Fibroblast of gingiva (primary cell): Measurements from ENCODE around the gene VTA1.
"Not testable (repeated sequence)": the region's sequence is repeated elsewhere in the genome, so short reads cannot be mapped to it uniquely, and the experiment has no call there.

Experiments used
- DNase-seq: peaks from one replicate; pipeline ENCODE4 v3.0.0-alpha.2; 2011; ENCODE audit warnings: low read depth

VTA1 gene

DNA sequence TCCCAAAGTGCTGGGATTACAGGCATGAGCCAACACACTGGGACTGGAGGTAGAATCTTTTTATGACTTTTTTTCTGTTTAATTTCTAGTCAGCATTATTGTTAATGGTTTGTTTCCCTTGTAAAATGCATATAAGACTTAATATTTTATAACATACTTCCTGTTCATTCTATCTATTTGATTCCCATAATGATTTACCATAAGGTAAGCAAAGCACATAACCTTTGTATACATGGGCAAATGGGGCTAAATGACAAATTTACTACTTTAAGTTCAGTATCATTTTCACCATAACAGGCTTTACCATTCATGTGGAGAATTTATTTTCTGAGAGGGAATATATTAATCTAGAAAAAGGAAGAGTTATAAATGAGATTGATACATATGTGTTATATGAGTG lies 24.3 kb downstream of the VTA1 start:
- DNase-seq: no peak

DNA sequence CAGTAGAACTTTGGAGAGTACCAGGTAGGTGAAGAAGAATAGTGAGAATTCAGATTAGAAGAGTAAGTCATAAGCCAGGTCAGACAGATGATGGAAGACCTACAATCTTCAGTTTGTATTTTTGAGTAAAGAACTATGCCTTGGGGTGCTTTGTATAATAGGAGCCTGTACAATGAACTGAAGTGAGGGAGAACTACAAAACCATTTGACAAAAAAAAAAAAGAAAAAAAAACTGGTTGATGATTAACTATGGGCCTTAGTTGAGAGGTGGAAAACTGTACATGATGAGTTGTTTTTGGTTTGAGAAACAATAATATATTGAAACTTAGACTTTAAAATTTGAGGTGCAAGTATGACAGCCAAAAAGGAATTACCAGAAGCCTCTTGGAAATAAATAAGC lies 25.7 kb downstream of the VTA1 start:
- DNase-seq: no peak

DNA sequence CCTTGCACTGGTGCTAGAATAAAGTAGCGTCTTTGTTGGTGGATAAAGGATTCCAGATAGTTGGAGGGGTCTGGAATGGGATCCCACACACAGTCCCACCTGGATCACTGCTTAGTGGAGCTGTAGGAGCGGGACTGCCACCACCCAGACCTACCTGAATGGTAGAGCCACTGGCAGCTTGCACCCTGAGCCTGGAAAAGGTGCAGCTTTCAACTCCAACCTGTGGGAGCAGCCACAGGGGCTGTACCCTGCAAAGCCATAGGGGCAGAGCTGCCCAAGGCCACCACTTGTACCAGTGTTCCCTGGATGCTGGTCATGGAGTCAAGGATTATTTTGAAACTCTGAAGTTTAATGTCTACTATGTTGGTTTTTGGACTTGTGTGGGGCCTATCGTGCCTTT lies 26.9 kb downstream of the VTA1 start:
- no peak for DNase-seq

DNA sequence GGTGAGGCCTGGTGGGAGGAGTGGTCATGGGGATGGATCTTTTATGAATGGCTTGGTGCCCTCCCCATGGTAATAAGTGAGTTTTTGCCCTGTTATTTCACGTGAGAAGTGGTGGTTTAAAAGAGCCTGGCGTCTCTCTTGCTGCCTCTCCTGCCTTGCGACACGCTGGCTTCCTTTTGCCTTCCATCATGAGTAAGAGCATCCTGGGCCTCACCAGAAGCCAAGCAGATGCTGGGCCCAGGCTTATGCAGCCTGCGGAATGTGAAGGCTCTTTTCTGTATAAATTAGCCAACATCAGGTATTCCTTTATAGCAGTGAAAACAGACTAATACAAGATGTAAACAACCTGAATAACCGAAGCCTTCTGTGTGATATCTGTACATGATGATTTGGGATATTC lies 27.6 kb downstream of the VTA1 start:
- DNase-seq: no peak

DNA sequence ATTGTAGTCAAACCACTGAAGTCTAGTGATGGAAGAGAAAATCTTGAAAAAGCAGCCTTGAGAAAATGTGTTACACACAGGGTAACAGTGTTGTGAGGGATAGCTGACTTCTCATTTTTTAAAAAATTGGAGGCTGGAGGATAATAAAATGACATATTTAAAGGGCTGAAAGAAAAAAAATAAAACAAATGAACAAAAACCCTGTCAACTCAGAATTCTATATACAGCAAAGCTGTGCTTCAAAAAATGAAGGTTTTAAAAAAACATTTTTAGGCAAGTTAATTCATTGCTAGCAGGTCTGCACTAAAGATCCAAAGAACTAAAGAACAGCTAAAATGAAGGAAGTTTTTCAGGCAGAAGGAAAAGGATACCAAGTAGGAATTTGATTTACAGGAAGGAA lies 31.1 kb downstream of the VTA1 start:
- DNase-seq: no peak

DNA sequence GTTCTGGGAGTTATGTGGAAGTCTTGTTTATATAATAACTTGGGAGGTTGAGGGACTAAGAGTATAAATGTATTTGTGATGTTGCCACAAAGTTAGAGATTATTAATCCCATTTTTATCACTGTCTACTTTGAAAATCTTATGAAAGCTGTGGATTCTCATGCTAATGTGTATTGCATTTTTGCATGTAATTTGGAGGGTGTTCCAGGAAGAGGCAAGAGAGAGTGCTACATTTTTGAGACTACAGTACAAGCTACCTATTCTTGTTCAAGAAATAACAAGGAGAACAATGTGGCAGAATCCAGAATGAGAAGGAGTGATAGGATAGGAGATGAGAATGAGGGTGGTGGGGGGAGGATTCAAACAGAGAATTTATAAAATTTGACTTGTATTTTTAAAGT lies 34.9 kb downstream of the VTA1 start:
- no peak for DNase-seq

DNA sequence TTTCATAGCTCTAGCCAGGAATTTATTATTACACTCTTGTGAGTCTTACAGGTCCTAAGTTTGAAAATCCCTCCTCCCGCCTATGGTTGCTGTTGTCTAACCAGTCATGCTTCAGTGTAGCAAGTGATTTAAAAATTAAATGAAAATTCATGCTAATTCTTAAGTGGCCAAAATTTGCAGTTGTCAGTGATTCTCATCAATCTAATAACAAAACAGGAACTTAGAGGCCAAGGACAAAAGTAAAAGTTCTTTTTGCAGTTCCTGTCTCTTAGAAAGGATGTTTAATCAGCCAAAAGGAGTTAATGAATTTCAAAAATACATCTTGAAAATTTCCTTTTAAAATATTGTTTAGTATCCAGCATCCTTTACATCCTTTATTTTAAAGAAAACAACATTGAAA lies 36.3 kb downstream of the VTA1 start:
- no peak for DNase-seq

DNA sequence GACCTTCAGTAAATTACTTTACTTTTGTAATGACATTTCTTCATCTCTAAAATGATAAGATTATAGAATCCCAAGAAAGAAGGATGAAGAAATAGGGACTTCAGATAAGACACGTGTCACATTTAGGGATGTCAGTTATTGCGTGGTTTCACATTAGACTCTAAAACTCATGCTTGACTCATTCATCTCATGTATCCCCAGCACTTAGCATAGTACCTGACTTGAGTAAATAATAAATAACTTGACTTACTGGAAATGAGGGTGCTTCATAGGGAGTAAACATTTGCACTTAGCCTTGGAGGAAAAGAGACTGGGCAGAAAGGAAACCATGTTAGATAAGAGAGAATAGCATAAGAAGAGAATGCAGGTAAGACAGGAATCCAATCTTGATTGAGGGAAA lies 37.2 kb downstream of the VTA1 start:
- DNase-seq: no peak

DNA sequence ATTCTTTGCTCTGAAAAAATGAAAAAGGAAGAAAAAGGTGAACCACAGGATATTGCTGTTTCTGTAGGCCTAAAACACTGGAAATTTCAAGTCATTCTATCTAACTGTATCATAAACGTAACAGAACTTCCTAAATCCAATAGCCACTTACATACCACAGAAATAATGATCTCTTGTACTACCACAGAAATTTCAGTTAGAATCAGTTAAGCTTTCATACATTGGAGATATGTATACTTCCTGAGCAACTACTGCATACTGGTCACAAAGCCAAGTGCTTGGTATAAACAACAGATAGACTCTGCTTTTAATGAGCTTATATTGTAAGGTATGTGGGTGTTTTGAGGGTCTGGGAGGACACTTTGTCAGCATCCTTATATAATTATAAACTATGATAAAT lies 38.6 kb downstream of the VTA1 start:
- no peak for DNase-seq

DNA sequence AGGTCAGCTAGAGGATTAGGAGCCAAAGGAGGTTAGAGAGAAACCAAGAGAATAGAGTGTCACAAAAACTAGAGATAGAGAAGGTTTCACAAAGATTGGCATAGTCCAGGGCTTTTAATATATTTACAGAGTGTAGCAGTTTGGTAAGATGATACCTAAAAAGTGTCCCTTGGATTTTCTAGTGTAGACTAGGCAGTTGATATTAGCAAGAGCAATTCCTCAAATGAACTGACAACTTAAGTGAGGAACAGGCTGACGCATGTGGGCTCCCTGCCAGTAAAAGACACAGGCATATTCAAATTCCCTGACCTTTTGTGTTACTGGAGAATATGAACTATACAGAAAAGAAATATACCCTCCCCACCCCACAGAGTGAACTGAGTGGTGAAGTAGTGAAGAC lies 40.1 kb downstream of the VTA1 start:
- DNase-seq: peak; percentile 10

DNA sequence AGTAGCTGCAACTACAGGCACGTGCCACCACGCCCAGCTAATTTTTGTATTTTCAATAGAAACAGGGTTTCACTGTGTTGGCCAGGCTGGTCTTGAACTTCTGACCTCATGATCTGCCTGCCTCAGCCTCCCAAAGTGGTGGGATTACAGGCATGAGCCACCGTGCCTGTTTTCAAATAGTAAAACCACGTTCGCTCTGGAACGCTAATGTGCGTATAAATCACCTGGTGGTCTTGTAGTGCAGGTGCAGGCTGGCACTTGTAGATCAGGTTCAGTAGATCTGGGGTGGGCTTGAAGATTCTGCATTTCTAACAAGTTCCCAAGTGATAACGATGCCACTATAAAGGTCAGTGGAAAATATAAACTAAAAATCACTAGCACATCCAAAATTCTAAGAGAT lies 41.3 kb downstream of the VTA1 start:
- DNase-seq: not testable (repeated sequence)

DNA sequence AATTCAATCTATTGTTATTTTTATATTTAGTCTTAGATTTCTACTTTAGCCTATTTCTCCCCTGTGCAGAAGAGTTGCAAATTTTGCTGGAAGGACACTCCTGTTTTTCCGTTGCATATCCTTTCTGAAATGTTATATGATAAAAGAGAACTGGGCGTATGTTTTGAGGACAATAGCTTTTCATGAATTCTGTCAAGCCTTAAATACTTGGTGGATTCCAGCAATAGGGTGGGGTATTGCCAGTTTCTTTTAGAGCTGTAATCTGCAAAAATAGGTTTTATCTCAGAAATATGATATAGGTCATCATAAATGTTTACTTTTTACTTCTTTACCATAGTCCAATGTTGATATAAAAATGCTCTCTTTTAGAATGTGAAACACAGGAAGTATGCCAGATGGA lies 42.0 kb downstream of the VTA1 start:
- DNase-seq: no peak

DNA sequence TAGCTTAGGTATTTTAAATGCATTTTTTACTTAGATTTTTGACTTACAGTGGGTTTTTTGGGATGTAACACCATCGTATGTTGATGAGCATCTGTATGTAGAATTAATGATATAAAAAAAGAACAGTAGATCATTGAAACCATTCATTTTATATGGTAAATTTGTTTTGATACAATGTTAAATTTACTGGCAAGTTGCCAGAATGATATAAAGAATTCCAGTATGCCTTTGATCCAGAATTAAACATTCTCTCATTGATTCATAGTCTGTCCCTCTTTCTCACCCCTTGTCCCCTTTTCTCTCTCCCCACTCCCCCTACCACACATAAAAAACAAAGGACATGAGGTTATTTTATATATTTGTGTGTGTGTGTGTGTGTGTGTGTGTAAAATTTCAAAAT lies 45.3 kb downstream of the VTA1 start:
- DNase-seq: no peak

DNA sequence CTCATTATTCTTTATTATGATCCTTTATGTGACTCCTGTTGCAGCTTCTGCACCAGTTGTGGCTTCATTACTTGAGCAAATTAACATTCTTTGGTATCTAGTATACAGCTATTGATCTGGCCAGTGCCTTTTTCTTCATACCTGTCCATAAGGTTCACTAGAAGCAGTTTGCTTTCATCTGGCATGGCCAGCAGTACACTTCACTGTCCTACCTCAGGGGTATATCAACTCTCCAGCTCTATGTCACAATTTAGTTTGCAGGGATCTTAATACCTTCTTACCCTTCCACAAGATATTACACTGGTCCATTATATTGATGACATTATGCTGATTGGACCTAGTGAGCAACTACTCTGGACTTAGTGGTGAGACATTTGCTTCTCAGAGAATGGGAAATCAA lies 46.6 kb downstream of the VTA1 start:
- no peak for DNase-seq

DNA sequence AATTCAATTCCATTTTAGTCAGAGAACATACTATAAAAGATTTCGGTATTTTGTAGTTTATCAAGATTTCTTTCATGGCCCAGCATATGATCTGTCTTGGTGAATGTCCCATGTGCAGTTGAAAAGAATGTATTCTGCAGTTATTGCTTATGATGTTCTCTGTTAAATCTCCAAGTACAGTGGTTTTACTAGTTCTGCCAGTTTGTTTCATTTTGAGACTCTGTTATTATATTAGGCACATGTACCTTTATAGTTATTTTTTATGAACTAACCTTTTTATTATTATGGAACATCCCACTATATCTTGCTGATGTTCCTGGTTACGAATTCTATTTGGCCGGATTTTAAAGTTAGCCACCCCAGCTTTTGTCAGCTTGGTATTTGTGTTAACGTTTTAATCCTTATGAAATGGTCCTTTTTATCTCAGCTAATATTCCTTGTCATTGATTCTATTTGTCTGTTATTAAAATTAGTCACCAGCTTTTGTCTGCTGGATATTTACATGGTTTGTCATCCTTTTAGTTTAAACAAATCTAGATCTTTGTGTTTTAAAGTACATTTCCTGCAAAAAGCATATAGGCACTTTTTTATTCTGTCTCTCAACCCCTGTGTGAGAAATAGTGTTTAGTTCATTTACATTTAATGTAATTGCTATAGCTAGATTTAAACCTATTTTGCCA lies 48.9 kb downstream of the VTA1 start:
- DNase-seq: no peak

DNA sequence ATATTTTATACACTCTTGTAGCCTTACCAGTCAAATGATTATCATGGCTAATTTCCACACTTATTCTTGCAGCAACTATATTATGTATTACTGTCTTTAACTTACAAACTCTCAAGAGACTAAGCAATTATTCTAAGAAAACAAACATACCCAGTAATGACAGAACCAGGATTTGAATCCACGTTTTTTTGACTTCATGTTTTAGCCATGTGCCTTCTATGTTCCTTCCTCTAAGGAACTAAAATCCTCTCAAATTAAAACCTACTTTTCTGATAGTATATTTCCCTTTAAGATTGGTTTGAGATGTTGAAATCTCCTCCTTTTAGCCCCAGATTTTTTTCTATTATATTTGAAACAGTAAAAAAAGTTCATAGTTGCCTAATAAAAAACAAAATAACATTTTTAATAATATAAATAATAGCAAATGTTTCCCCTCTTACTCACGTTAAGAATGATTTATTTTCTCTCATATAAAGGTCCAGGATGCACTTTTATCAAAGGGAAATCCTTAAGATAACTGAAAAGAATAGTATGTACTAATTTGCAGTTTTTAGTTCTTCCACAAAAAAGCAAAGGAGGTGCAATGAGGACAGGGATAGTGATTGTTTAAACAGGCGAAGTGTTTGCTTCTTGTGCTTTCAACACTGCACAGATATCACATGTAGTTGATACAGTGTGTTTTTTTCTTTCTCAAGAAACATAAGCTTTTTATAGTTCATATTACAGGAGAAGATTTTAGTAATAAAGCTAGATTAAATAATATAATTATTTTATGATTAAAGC lies 54.0 kb downstream of the VTA1 start:
- DNase-seq: no peak

DNA sequence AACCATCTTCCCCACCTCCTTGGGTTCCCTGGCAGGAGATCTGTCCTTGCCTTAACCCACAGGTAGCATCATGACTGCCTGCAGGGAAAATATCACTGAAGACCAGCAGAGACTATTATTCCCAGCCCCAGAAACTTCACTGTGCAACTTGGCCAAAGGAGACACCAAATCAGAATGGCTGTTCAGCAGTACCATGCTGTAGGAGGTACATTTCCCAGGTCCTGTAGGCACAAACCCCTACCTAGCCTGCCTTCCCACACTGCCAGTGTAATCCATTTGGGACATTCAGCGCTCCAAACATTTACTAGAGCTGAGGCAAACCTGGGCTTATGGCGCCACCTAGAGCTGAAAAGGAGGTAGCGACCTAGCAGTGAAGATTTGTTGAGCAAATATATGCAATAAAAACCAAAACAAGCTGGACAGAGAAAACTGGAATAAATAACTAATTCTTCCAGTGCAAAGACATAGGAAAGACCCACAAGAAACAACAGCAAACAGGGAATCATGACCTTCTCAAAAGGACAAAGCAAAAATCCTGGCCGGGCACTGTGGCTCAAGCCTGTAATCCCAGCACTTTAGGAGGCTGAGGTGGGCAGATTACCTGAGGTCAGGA lies 60.3 kb downstream of the VTA1 start:
- DNase-seq: peak; percentile 49

DNA sequence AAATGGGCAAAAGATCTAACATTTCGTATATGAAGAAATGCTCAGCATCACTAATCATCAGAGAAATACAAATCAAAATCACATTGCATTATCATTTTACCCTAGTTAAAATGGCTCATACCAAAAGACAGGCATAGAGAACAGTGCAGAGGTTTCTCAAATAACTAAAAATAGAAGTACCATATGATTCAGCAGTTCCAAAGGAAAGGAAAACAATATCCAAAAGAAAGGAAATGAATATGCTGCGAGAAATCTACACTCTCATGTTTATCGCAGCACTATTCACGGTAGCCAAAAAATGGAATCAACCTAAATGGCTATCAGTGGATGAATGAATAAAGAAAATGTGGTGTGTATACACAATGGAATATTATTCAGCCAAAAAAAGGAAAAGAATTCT lies 63.5 kb downstream of the VTA1 start:
- DNase-seq: no peak

DNA sequence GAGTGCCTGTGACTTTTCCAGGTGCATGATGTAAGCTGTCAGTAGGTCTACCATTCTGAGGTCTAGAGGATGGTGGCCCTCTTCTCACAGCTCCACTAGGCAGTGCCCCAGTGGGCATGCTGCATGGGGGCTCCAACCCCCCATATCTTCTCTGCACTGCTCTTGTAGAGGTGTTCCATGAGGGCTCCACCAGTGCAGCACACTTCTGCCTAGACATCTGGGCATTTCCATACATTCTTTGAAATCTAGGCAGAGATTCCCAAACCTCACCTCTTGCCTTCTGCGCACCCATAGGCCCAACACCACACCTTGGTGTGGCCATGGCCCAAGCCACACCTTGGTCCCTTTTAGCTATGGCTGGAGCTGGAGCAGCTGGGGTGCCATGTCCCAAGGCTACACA lies 66.3 kb downstream of the VTA1 start:
- DNase-seq: no peak

DNA sequence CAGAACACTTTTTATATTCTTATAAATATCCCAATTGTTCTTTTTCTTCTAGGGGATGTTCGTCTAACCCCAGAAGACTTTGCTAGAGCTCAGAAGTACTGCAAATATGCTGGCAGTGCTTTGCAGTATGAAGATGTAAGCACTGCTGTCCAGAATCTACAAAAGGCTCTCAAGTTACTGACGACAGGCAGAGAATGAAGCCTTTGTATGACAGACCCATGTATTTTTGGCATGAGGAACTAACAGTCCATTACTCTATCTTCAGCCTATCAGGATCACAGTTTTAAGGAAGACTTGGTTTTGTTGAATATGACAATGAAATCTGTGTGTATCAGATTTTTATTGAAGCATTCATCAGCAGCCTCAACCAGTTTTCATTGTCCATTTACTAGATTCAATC lies 71.4 kb downstream of the VTA1 start:
- DNase-seq: no peak

DNA sequence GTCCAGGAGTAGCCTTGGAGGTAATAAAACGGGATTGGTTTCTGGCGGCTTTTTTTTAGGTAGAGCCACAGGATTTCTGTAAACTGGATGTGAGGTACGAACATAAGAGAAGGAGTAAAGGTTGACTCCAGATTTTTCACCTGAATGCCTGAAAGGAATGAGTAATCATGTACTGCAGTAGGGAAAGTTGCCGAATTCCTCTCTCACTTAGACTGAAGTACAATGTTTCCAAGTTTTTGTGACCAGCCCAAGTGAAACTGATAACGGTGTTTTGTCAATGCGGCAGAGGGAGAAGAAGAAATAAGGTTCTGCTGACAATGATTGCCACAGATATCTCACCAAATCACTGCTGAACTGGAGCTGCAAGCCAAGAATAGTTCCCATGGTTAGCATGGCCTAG lies 75.0 kb downstream of the VTA1 start:
- no peak for DNase-seq

DNA sequence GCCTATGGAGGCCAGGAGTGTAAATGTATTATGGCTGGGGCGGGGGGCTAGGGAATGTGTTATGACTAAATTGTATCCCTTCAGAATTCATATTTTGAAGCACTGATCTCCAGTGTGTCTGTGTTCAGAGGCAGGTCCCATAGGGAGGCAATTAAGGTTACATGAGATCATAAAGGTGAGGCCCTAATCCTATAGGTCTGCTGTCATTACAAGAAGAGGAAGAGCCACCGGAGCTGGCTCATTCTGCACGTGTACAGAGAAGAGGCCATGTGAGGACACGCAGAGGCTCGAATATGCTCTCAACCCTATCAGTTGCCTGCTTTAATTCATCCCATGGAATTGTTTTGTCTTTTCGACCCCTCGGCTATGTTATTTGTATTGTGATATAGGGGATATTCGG lies 76.9 kb downstream of the VTA1 start:
- DNase-seq: no peak

DNA sequence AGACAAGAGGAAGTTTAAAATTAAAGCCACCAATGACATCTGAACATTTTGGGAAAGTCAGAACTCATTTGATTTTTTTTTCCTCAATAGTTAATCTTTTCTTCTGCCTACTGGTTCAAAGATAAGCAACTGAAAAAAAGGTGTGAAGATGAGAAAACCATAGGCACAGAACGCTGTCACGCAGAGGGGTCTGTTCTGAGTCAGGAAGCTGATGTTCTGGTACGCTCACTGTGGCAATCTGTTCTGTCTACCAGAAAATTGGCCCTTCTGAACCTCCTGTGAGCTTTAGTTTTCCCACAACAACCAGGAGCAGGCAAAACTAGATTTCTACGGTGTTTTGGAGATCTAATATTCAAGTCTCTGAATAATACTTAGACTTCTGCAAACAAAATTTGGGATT lies 78.1 kb downstream of the VTA1 start:
- no peak for DNase-seq

DNA sequence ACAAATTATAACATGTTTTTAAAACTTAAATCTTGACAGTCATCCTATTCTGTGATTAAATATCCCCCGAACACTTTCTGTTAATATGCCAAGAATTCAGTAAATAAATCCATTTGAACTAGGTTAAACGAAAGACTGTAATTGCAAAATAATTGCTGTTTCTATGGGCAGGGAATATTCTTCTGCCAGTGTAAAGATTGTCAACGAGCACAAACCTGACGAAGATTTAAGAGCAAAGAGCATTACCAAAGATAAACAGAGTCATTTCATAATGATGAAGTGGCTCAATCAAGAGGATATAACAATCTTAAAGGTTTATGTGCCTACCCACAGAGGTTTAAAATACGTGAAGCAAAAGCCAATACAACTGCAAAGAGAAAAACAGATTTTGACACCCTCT lies 78.5 kb downstream of the VTA1 start:
- no peak for DNase-seq
